K562 (cell line): ENCODE measurements around the gene LCLAT1. TPM values are rescaled to one million over a fixed set of nuclear protein-coding genes. Genes with fewer than 3 reads are reported as not detected.

Source experiments
- ATAC-seq: fragments of 200-7000 bp; cut with Tn5 transposase; 3 replicates; pipeline ENCODE4 v1.9.1; 2020; ENCODE audit warnings: moderate library complexity
- BruUV-seq: library from RNA; stranded (reverse); fragments of 400-500 nt; replicated peaks from 2 replicates; lab custom pipeline; 2021; lab: Mats Ljungman, UMichigan
- CTCF ChIA-PET: fragments of 300-600 bp; formaldehyde crosslinking; extraction: SDS; loops from one replicate; lab custom pipeline; 2021; ENCODE audit warnings: low intra/inter-chr PET ratio; lab: Yijun Ruan, JAX
- POLR2A ChIA-PET: fragments of 300-600, 350-650 bp; sonication (Branson Sonifier 250); formaldehyde crosslinking; extraction: SDS; loops from one replicate; lab custom pipeline; 2021; ENCODE audit warnings: antibody characterized with exemption, inconsistent platforms; lab: Yijun Ruan, JAX
- DNase-seq, 4 experiments: peaks; one replicate each; pipeline versions ENCODE4 v3.0.0 to v3.0.0-alpha.2; 2011 to 2018; ENCODE audit warnings: low spot score in 3 of 4, mixed read lengths in 3 of 4; ENCODE audit errors: extremely low read depth in 1 of 4
- FAIRE-seq: peaks from 2 replicates; lab custom pipeline; 2011; peaks lifted over from hg19 to GRCh38; lab: Jason Lieb, UNC
- H2AFZ ChIP-seq: 2 replicates; pipeline ENCODE4 v1.6.0; 2011; ENCODE audit warnings: low read depth, low read length, control low read depth, inconsistent platforms
- H3K27ac ChIP-seq: fragments of 200-600 bp; 3 replicates; pipeline ENCODE4 v1.8.0; 2011; ENCODE audit warnings: low read depth, mild to moderate bottlenecking, control low read depth, inconsistent platforms, low read length, moderate library complexity, mixed read lengths; ENCODE audit errors: extremely low read depth
- H3K27me3 ChIP-seq, 2 experiments: fragments of 300-600 bp in 1 of 2; 2 replicates in 1 of 2; 3 replicates in 1 of 2; pipeline versions ENCODE4 v1.6.0 to v1.8.0; 2011; ENCODE audit warnings: inconsistent platforms in 2 of 2, low read length in 2 of 2, mild to moderate bottlenecking in 1 of 2, mixed read lengths in 1 of 2, moderate library complexity in 1 of 2; ENCODE audit not compliant: control insufficient read depth in 2 of 2, insufficient read depth in 2 of 2
- H3K36me3 ChIP-seq: fragments of 300-600 bp; 3 replicates; pipeline ENCODE4 v1.8.0; 2011; ENCODE audit warnings: mild to moderate bottlenecking, low read length, inconsistent platforms; ENCODE audit not compliant: control insufficient read depth, insufficient read depth
- H3K4me1 ChIP-seq, 2 experiments: fragments of 200-600 bp in 1 of 2; replicated peaks in 1 of 2; 2 replicates in 1 of 2; 3 replicates in 1 of 2; pipeline versions ENCODE4 v1.5.1 to v1.8.0; 2011; ENCODE audit warnings: inconsistent platforms in 2 of 2, low read length in 2 of 2, mild to moderate bottlenecking in 1 of 2, mixed read lengths in 1 of 2, moderate library complexity in 1 of 2; ENCODE audit not compliant: control insufficient read depth in 2 of 2, insufficient read depth in 2 of 2
- H3K4me2 ChIP-seq: 2 replicates; pipeline ENCODE4 v1.6.1; 2011; ENCODE audit warnings: low read length, control low read depth, inconsistent platforms, mixed read lengths; ENCODE audit not compliant: insufficient read depth
- H3K4me3 ChIP-seq: fragments of 200-600 bp; sonication (generic), shearing (Covaris generic); 2 replicates; pipeline ENCODE4 v1.5.1; 2016; ENCODE audit warnings: control low read depth, inconsistent platforms
- H3K79me2 ChIP-seq: fragments of 200-600 bp; 3 replicates; pipeline ENCODE4 v1.8.0; 2011; ENCODE audit warnings: low read length, inconsistent platforms; ENCODE audit not compliant: control insufficient read depth, insufficient read depth
- H3K9ac ChIP-seq, 2 experiments: 2 replicates each; pipeline versions ENCODE4 v1.6.0 to v1.6.1; 2011; ENCODE audit warnings: low read depth in 2 of 2, low read length in 2 of 2, control low read depth in 1 of 2, inconsistent platforms in 1 of 2, mild to moderate bottlenecking in 1 of 2, mixed read lengths in 1 of 2; ENCODE audit not compliant: insufficient read depth in 1 of 2
- H3K9me1 ChIP-seq: one replicate; pipeline ENCODE4 v1.6.0; 2011; ENCODE audit warnings: inconsistent platforms, mild to moderate bottlenecking, low read length, moderate library complexity; ENCODE audit not compliant: control insufficient read depth, insufficient read depth
- H3K9me3 ChIP-seq: replicated peaks from 2 replicates; pipeline ENCODE4 v1.5.1; 2011; ENCODE audit warnings: low read depth, low read length, inconsistent platforms; ENCODE audit not compliant: control insufficient read depth, insufficient read depth
- H4K20me1 ChIP-seq: replicated peaks from 2 replicates; pipeline ENCODE4 v1.6.1; 2011; ENCODE audit warnings: low read length, inconsistent platforms, mixed read lengths; ENCODE audit not compliant: control insufficient read depth, insufficient read depth
- ATF3 ChIP-seq, 2 experiments: fragments of 450-650 bp in 1 of 2; sonication (generic) in 1 of 2; formaldehyde crosslinking in 1 of 2; IDR thresholded peaks in 1 of 2; conservative IDR thresholded peaks in 1 of 2; 2 replicates each; pipeline versions ENCODE4 v1.6.1 to v1.8.1; 2016 to 2023; ENCODE audit warnings: mild to moderate bottlenecking in 2 of 2, moderate library complexity in 2 of 2, inconsistent platforms in 1 of 2, missing genetic modification reagents in 1 of 2
- CBFA2T2 ChIP-seq: fragments of 450-650 bp; conservative IDR thresholded peaks from 2 replicates; pipeline ENCODE4 v1.6.1; 2017; ENCODE audit warnings: mild to moderate bottlenecking
- JUN ChIP-seq, 2 experiments: sonication (generic) in 1 of 2; formaldehyde crosslinking in 1 of 2; IDR thresholded peaks; 2 replicates each; pipeline versions ENCODE4 v1.6.1 to v1.8.0; 2012 to 2022; ENCODE audit warnings: borderline replicate concordance in 2 of 2, mild to moderate bottlenecking in 2 of 2, improper control_type of control experiment in 1 of 2, low read depth in 1 of 2, low read length in 1 of 2, missing genetic modification reagents in 1 of 2
- PHTF2 ChIP-seq: fragments of 250-450 bp; sonication (Bioruptor Pico); IDR thresholded peaks from 2 replicates; pipeline ENCODE4 v1.5.0; 2021; ENCODE audit warnings: mild to moderate bottlenecking
- ZBTB33 ChIP-seq: sonication (generic); formaldehyde crosslinking; IDR thresholded peaks from 2 replicates; pipeline ENCODE4 v1.8.1; 2023; ENCODE audit warnings: mild to moderate bottlenecking, missing genetic modification reagents
- ZFPM2 ChIP-seq: fragments of 250-450 bp; sonication (Bioruptor Pico); IDR thresholded peaks from 2 replicates; pipeline ENCODE4 v1.5.1; 2022; ENCODE audit warnings: mild to moderate bottlenecking
- ZNF274 ChIP-seq: IDR thresholded peaks from 2 replicates; pipeline ENCODE4 v1.6.1; 2011; ENCODE audit warnings: low read depth, mild to moderate bottlenecking, low read length, moderate library complexity, borderline replicate concordance
- WGBS: fragments of 100-300 bp; shearing (Covaris generic); methylation state at CpG from one replicate; pipeline ENCODE4 v1.1.6; 2016; ENCODE audit warnings: low coverage, mixed read lengths; ENCODE audit not compliant: insufficient coverage; ENCODE audit errors: missing lambda C conversion rate; 5-methylcytosine and 5-hydroxymethylcytosine counted together
- in situ Hi-C: fragments of 300-500 bp; cut with MboI; formaldehyde crosslinking; loops from 4 replicates; pipeline ENCODE4 v1.15.0; 2018; ENCODE audit warnings: inconsistent platforms, mixed read lengths
- intact Hi-C: fragments of 100-400 bp; cut with micrococcal nuclease; formaldehyde crosslinking; loops from 2 replicates; pipeline ENCODE4 v1.14.2; 2022
- polyA plus RNA-seq, 8 experiments: library from polyadenylated mRNA; depleted of rRNA in 4 of 8; stranded (reverse) in 5 of 8; unstranded in 3 of 8; fragments of >200 nt; fragmentation: Nextera tagmentation in 2 of 8; fragmentation: Illumina TruSeq in 1 of 8; extraction: Ambion mirVana in 2 of 8; extraction: Trizol in 1 of 8; gene quantifications; 2 replicates each; pipeline versions ENCODE4 v1.2.1 to v1.2.3, GENCODE V29; 2011 to 2014; ENCODE audit warnings: inconsistent platforms in 1 of 8, missing spikeins in 1 of 8
- total RNA-seq, 7 experiments: library from RNA; depleted of rRNA in 6 of 7; stranded (reverse); fragments of >200 nt in 6 of 7; fragmentation: Illumina TruSeq in 2 of 7; extraction: Trizol in 2 of 7; gene quantifications; 2 replicates each; pipeline versions ENCODE4 v1.2.1 to v1.2.3, GENCODE V29; 2011 to 2021; ENCODE audit warnings: low replicate concordance in 1 of 7
- TF ChIP-seq, protein P1 (sequence below): fragments of 250-450 bp; sonication (Bioruptor Pico); IDR thresholded peaks from 2 replicates; pipeline ENCODE4 v1.4.0; 2020; ENCODE audit warnings: mild to moderate bottlenecking, moderate library complexity
- TF ChIP-seq, protein P2 (sequence below): fragments of 450-650 bp; IDR thresholded peaks from 2 replicates; pipeline ENCODE4 v1.6.1; 2017; ENCODE audit warnings: mild to moderate bottlenecking, moderate library complexity
- TF ChIP-seq, protein P3 (sequence below): fragments of 250-450 bp; sonication (Bioruptor Pico); IDR thresholded peaks from 2 replicates; pipeline ENCODE4 v1.9.0; 2021; ENCODE audit warnings: mild to moderate bottlenecking

LCLAT1 gene
- total and polyA plus RNA-seq, 9 of the 15 experiments (the other 6 are each of a cell fraction or from before 2014, with no cell fraction given), result 8.9 to 63.3 (median 25.4) TPM

GRCh38 chr2:30655660-30656059 is 208.6 kb downstream of the LCLAT1 start (continued):
- TF ChIP-seq PHTF2, result no peak

DNA sequence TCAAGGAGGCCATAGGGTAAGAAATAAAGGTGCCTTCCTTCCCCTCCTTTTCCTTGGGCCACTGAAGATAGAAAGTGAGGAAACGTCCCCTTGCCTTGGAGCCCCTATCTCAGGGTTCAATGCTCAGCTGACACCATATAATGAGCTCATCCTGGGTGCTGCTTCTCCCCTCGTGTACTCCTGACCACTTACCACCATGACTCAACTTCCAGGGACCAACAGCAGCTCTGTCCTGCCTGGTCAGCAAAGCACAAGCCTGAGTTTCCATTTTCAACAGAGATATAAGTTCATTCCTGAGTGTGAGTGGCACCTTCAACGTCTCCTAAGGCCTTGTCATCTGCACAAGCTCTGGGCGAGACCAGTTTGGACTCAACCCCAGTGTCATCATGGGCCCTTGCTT is 209.0 kb downstream of the LCLAT1 start:
- Histone ChIP-seq H3K4me1 (peaks cover 0 to 14% of the 10 kb centered on the region in 2 experiments; a peak in 2 of 5 replicates), H2AFZ (no peak overlapping the region), H3K9me1 (no peaks in the 10 kb centered on the region), H3K9me3 (no peaks in the 10 kb centered on the region), H3K4me3 (no peak overlapping the region), H3K36me3 (no peaks in the 10 kb centered on the region), H3K4me2 (no peak overlapping the region), H3K79me2 (no peaks in the 10 kb centered on the region), H3K27ac (no peak overlapping the region), H4K20me1 (no peaks in the 10 kb centered on the region), H3K9ac (no peak overlapping the region), H3K27me3 (peaks cover 6 to 26% of the 10 kb centered on the region in 2 experiments; a peak in 4 of 5 replicates)
- WGBS, result 12% methylated on average over 4 of the region's 4 CpGs
- intact Hi-C loops, result no loop called here
- no peak for ATAC-seq
- DNase-seq, result peak in 1 of 4 experiments; percentile 12
- in situ Hi-C loops, result no loop called here
- POLR2A ChIA-PET, result interaction anchor here (1.0 to 1.3 kb wide), 2 partner anchors 10 kb away, joined by 3 to 4 read pairs; no protein-coding TSS in a partner anchor
- no peak for FAIRE-seq
- BruUV-seq, result no TSS peak
- CTCF ChIA-PET, result no interaction called here
- TF ChIP-seq, protein P1, sequence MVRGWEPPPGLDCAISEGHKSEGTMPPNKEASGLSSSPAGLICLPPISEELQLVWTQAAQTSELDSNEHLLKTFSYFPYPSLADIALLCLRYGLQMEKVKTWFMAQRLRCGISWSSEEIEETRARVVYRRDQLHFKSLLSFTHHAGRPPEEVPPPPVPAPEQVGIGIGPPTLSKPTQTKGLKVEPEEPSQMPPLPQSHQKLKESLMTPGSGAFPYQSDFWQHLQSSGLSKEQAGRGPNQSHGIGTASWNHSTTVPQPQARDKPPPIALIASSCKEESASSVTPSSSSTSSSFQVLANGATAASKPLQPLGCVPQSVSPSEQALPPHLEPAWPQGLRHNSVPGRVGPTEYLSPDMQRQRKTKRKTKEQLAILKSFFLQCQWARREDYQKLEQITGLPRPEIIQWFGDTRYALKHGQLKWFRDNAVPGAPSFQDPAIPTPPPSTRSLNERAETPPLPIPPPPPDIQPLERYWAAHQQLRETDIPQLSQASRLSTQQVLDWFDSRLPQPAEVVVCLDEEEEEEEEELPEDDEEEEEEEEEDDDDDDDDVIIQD (CRISPR knock-in tag), result no peak
- TF ChIP-seq, protein P2, sequence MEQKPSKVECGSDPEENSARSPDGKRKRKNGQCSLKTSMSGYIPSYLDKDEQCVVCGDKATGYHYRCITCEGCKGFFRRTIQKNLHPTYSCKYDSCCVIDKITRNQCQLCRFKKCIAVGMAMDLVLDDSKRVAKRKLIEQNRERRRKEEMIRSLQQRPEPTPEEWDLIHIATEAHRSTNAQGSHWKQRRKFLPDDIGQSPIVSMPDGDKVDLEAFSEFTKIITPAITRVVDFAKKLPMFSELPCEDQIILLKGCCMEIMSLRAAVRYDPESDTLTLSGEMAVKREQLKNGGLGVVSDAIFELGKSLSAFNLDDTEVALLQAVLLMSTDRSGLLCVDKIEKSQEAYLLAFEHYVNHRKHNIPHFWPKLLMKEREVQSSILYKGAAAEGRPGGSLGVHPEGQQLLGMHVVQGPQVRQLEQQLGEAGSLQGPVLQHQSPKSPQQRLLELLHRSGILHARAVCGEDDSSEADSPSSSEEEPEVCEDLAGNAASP, result no peak
- TF ChIP-seq ZBTB33 (CRISPR knock-in tag) (no peak), ATF3 (IDR thresholded peaks at IDR 0.05) (peak; percentile 61), ATF3 (CRISPR knock-in tag; conservative IDR thresholded peaks at IDR 0.05) (no peak), JUN (IDR thresholded peaks at IDR 0.05; ENCODE audit: borderline replicate concordance, low read depth, low read length) (0 out of 2 replicates have a peak, but pooled peaks have one; percentile 36), JUN (CRISPR knock-in tag; IDR thresholded peaks at IDR 0.05; ENCODE audit: borderline replicate concordance) (no peak), ZNF274 (no peak), CBFA2T2 (no peak), ZFPM2 (CRISPR knock-in tag) (no peak)
- TF ChIP-seq, protein P3, sequence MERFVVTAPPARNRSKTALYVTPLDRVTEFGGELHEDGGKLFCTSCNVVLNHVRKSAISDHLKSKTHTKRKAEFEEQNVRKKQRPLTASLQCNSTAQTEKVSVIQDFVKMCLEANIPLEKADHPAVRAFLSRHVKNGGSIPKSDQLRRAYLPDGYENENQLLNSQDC (CRISPR knock-in tag), result no peak
